ENCODE measurements around the gene MPHOSPH9. TPM values are rescaled to one million over a fixed set of nuclear protein-coding genes. Genes with fewer than 3 reads are reported as not detected.

MPHOSPH9 gene
- total RNA-seq, 1 experiment from 2014 or later, result 44.9 TPM

DNA sequence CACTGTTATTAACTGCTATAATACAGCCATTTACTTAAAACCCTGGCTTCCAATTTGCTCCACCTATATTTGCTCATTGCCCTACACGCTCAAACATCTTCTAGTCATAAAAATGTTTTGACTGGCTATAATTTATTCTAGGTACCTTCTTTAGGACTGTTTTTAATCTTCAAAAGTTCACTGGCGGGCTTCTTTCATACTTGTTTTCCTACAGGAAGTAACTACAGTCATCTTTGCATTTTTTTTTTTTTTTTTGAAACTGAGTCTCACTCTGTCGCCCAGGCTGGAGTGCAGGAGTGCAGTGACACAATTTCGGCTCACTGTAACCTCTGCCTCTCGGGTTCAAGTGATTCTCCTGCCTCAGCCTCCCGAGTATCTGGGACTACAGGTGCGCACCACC, 32.5 kb downstream of the MPHOSPH9 start (continued):
- TF ChIP-seq, protein P1, sequence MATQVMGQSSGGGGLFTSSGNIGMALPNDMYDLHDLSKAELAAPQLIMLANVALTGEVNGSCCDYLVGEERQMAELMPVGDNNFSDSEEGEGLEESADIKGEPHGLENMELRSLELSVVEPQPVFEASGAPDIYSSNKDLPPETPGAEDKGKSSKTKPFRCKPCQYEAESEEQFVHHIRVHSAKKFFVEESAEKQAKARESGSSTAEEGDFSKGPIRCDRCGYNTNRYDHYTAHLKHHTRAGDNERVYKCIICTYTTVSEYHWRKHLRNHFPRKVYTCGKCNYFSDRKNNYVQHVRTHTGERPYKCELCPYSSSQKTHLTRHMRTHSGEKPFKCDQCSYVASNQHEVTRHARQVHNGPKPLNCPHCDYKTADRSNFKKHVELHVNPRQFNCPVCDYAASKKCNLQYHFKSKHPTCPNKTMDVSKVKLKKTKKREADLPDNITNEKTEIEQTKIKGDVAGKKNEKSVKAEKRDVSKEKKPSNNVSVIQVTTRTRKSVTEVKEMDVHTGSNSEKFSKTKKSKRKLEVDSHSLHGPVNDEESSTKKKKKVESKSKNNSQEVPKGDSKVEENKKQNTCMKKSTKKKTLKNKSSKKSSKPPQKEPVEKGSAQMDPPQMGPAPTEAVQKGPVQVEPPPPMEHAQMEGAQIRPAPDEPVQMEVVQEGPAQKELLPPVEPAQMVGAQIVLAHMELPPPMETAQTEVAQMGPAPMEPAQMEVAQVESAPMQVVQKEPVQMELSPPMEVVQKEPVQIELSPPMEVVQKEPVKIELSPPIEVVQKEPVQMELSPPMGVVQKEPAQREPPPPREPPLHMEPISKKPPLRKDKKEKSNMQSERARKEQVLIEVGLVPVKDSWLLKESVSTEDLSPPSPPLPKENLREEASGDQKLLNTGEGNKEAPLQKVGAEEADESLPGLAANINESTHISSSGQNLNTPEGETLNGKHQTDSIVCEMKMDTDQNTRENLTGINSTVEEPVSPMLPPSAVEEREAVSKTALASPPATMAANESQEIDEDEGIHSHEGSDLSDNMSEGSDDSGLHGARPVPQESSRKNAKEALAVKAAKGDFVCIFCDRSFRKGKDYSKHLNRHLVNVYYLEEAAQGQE (IDR thresholded peaks at IDR 0.05; ENCODE audit: low read depth), result no peak
- no peak for TF ChIP-seq RAD21 (IDR thresholded peaks at IDR 0.05; ENCODE audit: low read depth)

DNA sequence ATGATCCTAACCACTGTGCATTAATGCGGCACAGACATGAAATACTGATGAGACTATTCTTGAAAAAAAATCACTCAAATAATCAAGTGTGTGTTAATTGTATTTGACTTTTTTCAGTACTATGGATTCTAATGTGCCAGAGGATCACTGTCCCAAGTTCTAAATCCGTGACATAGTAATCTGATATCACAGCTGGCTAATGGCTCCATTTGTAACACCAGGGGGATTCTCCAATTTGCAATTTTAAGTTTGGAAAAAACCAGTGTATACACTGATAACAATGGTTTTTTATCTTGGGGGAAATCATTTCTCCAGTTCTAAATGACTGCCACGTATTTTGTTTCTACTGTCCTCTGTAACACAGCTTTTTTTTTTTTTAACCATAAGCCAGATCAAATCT, 33.0 kb downstream of the MPHOSPH9 start:
- no peak for ATAC-seq
- intact Hi-C loops (cut with micrococcal nuclease), result no loop called here
- TF ChIP-seq RAD21 (IDR thresholded peaks at IDR 0.05; ENCODE audit: low read depth), result no peak
- no peak for TF ChIP-seq JUND (IDR thresholded peaks at IDR 0.05)
- TF ChIP-seq ZFX (IDR thresholded peaks at IDR 0.05), result no peak
- TF ChIP-seq SIN3A (IDR thresholded peaks at IDR 0.05; ENCODE audit: low read depth), result no peak
- no peak for TF ChIP-seq CEBPB (IDR thresholded peaks at IDR 0.05; ENCODE audit: low read depth)
- no peak for TF ChIP-seq EZH2 (IDR thresholded peaks at IDR 0.05)
- TF ChIP-seq ELF1 (IDR thresholded peaks at IDR 0.05; ENCODE audit: borderline replicate concordance, low read depth), result no peak
- TF ChIP-seq, protein P2, sequence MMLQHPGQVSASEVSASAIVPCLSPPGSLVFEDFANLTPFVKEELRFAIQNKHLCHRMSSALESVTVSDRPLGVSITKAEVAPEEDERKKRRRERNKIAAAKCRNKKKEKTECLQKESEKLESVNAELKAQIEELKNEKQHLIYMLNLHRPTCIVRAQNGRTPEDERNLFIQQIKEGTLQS (IDR thresholded peaks at IDR 0.05), result no peak
- no peak for TF ChIP-seq EGR1 (IDR thresholded peaks at IDR 0.05; ENCODE audit: low read depth)
- TF ChIP-seq FOSL1 (IDR thresholded peaks at IDR 0.05; ENCODE audit: low read depth), result no peak
- no TSS peak for BruUV-seq (replicated peaks)
- DNase-seq (ENCODE audit: low read depth, low spot score), result no peak
- ChIA-PET POLR2A (no interaction called here), CTCF (no interaction called here), RAD21 (ENCODE audit: low non-redundant PET in 1 of 2, low total read pairs in 2 of 2, uncharacterized antibody in 2 of 2, unreplicated experiment in 2 of 2) (interaction anchor here in 1 of 2 experiments (0.6 kb wide), 1 partner anchor 271 kb away, joined by 3 read pairs; no protein-coding TSS in a partner anchor)
- Histone ChIP-seq H3K9me2 (ENCODE audit: insufficient read depth) (no peaks in the 10 kb centered on the region), H3K27ac (ENCODE audit: low read depth, low read length) (no peak overlapping the region), H3K27me3 (ENCODE audit: insufficient read depth, low read length) (no peaks in the 10 kb centered on the region), H2AFZ (ENCODE audit: low read depth, low read length, poor library complexity, severe bottlenecking) (no peak overlapping the region), H3K79me2 (ENCODE audit: insufficient read depth, low read length) (no peaks in the 10 kb centered on the region), H3K4me1 (ENCODE audit: control insufficient read depth in 1 of 2, insufficient read depth in 2 of 2, low read length in 2 of 2) (no peaks in the 10 kb centered on the region), H4K20me1 (ENCODE audit: insufficient read depth) (no peaks in the 10 kb centered on the region), H3K9me3 (ENCODE audit: control insufficient read depth in 1 of 2, insufficient read depth in 1 of 2, low read depth in 1 of 2, low read length in 2 of 2) (no peaks in the 10 kb centered on the region), H3K9ac (ENCODE audit: low read length) (no peak overlapping the region), H3K36me3 (ENCODE audit: control insufficient read depth in 1 of 2, insufficient read depth in 2 of 2, low read length in 2 of 2) (peaks cover 12 to 18% of the 10 kb centered on the region in 2 experiments; a peak in 3 of 4 replicates), H3K4me3 (replicated peaks in 1 of 2; ENCODE audit: low read depth in 1 of 2, low read length in 2 of 2) (no peak overlapping the region), H3K4me2 (ENCODE audit: low read length) (no peak overlapping the region)

Data from HCT116 (cell line).